SK-N-SH (cell line): ENCODE data around the gene HOXC5. TPM values are rescaled to one million over a fixed set of nuclear protein-coding genes. Genes with fewer than 3 reads are reported as not detected.

Experiments
- CTCF ChIA-PET: fragments of 300-600, 350-600 bp; formaldehyde crosslinking; extraction: SDS; loops from one replicate; lab custom pipeline; 2021; lab: Yijun Ruan, JAX
- POLR2A ChIA-PET: fragments of 350-600 bp; sonication (Branson Sonifier 250); formaldehyde crosslinking; extraction: SDS; loops from one replicate; lab custom pipeline; 2020; ENCODE audit warnings: antibody characterized with exemption, inconsistent platforms; lab: Yijun Ruan, JAX
- DNase-seq: peaks from one replicate; pipeline ENCODE4 v3.0.0; 2012
- H2AFZ ChIP-seq: fragments of 200-600 bp; sonication (generic); 2 replicates; pipeline ENCODE4 v1.8.1; 2016; ENCODE audit warnings: antibody characterized with exemption, mild to moderate bottlenecking, low read depth
- H3F3A ChIP-seq: fragments of 200-600 bp; sonication (generic); replicated peaks from 2 replicates; pipeline ENCODE3; 2016; ENCODE audit warnings: antibody characterized with exemption, mild to moderate bottlenecking; ENCODE audit not compliant: insufficient read depth
- H3K27ac ChIP-seq, 2 experiments: fragments of 200-500 bp in 1 of 2; fragments of 200-600 bp in 1 of 2; sonication (Bioruptor generic) in 1 of 2; sonication (generic), shearing (Covaris generic) in 1 of 2; 2 replicates each; pipeline versions ENCODE4 v1.5.1 to v1.6.1; 2014 to 2016; ENCODE audit warnings: low read depth in 2 of 2, inconsistent platforms in 1 of 2, low read length in 1 of 2, mild to moderate bottlenecking in 1 of 2, mixed read lengths in 1 of 2
- H3K27me3 ChIP-seq: fragments of 200-600 bp; sonication (generic), shearing (Covaris generic); 2 replicates; pipeline ENCODE4 v1.6.1; 2016; ENCODE audit warnings: mixed run types; ENCODE audit not compliant: insufficient read depth
- H3K36me3 ChIP-seq, 2 experiments: fragments of 200-500 bp in 1 of 2; fragments of 200-600 bp in 1 of 2; sonication (Bioruptor generic) in 1 of 2; sonication (generic) in 1 of 2; replicated peaks in 1 of 2; 2 replicates each; pipeline versions ENCODE3 to v1.5.1; 2014 to 2016; ENCODE audit warnings: low read length in 1 of 2, mild to moderate bottlenecking in 1 of 2; ENCODE audit not compliant: insufficient read depth in 2 of 2, control insufficient read depth in 1 of 2
- H3K4me1 ChIP-seq, 2 experiments: fragments of 200-500 bp in 1 of 2; fragments of 200-600 bp in 1 of 2; sonication (Bioruptor generic) in 1 of 2; sonication (generic), shearing (Covaris generic) in 1 of 2; 2 replicates each; pipeline versions ENCODE4 v1.5.1 to v1.6.1; 2014 to 2016; ENCODE audit warnings: low read depth in 1 of 2, low read length in 1 of 2, mixed run types in 1 of 2; ENCODE audit not compliant: insufficient read depth in 2 of 2, control insufficient read depth in 1 of 2
- H3K4me2 ChIP-seq: fragments of 200-600 bp; sonication (generic), shearing (Covaris generic); 2 replicates; pipeline ENCODE4 v1.6.1; 2017; ENCODE audit warnings: mixed run types
- H3K4me3 ChIP-seq, 2 experiments: fragments of 200-500 bp in 1 of 2; fragments of 200-600 bp in 1 of 2; sonication (Bioruptor generic) in 1 of 2; sonication (generic), shearing (Covaris generic) in 1 of 2; 2 replicates each; pipeline versions ENCODE4 v1.5.1 to v1.8.1; 2014 to 2016; ENCODE audit warnings: low read depth in 2 of 2, inconsistent platforms in 1 of 2, low read length in 1 of 2, mild to moderate bottlenecking in 1 of 2, mixed read lengths in 1 of 2, moderate library complexity in 1 of 2
- H3K79me2 ChIP-seq: fragments of 200-600 bp; sonication (generic); 2 replicates; pipeline ENCODE4 v1.8.1; 2017; ENCODE audit warnings: mild to moderate bottlenecking; ENCODE audit not compliant: insufficient read depth
- H3K9ac ChIP-seq: fragments of 200-600 bp; sonication (generic); 2 replicates; pipeline ENCODE4 v1.6.1; 2017; ENCODE audit warnings: mixed run types
- H3K9me2 ChIP-seq: fragments of 200-600 bp; sonication (generic); 2 replicates; pipeline ENCODE4 v1.6.1; 2017; ENCODE audit warnings: mixed run types
- H3K9me3 ChIP-seq: fragments of 200-600 bp; sonication (generic); 2 replicates; pipeline ENCODE4 v1.6.1; 2017; ENCODE audit warnings: mixed run types, mild to moderate bottlenecking, moderate library complexity
- H4K20me1 ChIP-seq: fragments of 200-600 bp; sonication (generic); 2 replicates; pipeline ENCODE4 v1.6.1; 2017; ENCODE audit warnings: mild to moderate bottlenecking, mixed run types; ENCODE audit not compliant: insufficient read depth
- CHD2 ChIP-seq: fragments of 150-350 bp; IDR thresholded peaks from 2 replicates; pipeline ENCODE4 v1.6.1; 2018; ENCODE audit warnings: low read length; ENCODE audit not compliant: partially characterized antibody
- ELF1 ChIP-seq: IDR thresholded peaks from 2 replicates; pipeline ENCODE4 v1.4.0; 2012
- EP300 ChIP-seq, 2 experiments: IDR thresholded peaks; 2 replicates each; pipeline versions ENCODE4 v1.4.0 to v1.6.1; 2012; ENCODE audit warnings: borderline replicate concordance in 1 of 2, low read depth in 1 of 2, low read length in 1 of 2
- FOSL2 ChIP-seq: IDR thresholded peaks from 2 replicates; pipeline ENCODE4 v1.4.0; 2012; ENCODE audit warnings: low read depth, mild to moderate bottlenecking, moderate library complexity, borderline replicate concordance
- GABPA ChIP-seq: IDR thresholded peaks from 2 replicates; pipeline ENCODE4 v1.4.0; 2012; ENCODE audit warnings: low read depth, mild to moderate bottlenecking
- POLR2AphosphoS5 ChIP-seq: IDR thresholded peaks from 2 replicates; pipeline ENCODE4 v1.6.1; 2012; ENCODE audit warnings: low read depth, low read length
- RCOR1 ChIP-seq: fragments of 150-350 bp; IDR thresholded peaks from 2 replicates; pipeline ENCODE4 v1.6.1; 2017; ENCODE audit warnings: antibody characterized with exemption, low read length
- SMC3 ChIP-seq: IDR thresholded peaks from 2 replicates; pipeline ENCODE4 v1.6.1; 2012; ENCODE audit warnings: low read depth, low read length, improper control_type of control experiment
- TCF12 ChIP-seq: IDR thresholded peaks from 2 replicates; pipeline ENCODE4 v1.4.0; 2012
- USF2 ChIP-seq: fragments of 150-350 bp; IDR thresholded peaks from 2 replicates; pipeline ENCODE4 v1.6.1; 2017; ENCODE audit warnings: antibody characterized with exemption, low read length, low read depth, borderline replicate concordance
- YY1 ChIP-seq: IDR thresholded peaks from 2 replicates; pipeline ENCODE4 v1.4.0; 2012; ENCODE audit warnings: low read depth, mild to moderate bottlenecking
- WGBS: methylation state at CpG from one replicate; pipeline ENCODE4 v1.1.6; 2017; ENCODE audit warnings: low lambda C conversion rate; 5-methylcytosine and 5-hydroxymethylcytosine counted together
- polyA plus RNA-seq, 3 experiments: library from polyadenylated mRNA; depleted of rRNA; stranded (reverse); fragments of >200 nt; gene quantifications; 2 replicates each; pipeline ENCODE4 v1.2.3, GENCODE V29; 2012
- TF ChIP-seq, protein P1 (sequence below): IDR thresholded peaks from 2 replicates; pipeline ENCODE4 v1.4.0; 2012; ENCODE audit warnings: low read depth, borderline replicate concordance
- TF ChIP-seq, protein P2 (sequence below): IDR thresholded peaks from 2 replicates; pipeline ENCODE4 v1.4.0; 2012; ENCODE audit warnings: low read depth

Gene HOXC5
- polyA plus RNA-seq, 1 of the 3 experiments (the other 2 are of a cell fraction), result 2.1 TPM

DNA sequence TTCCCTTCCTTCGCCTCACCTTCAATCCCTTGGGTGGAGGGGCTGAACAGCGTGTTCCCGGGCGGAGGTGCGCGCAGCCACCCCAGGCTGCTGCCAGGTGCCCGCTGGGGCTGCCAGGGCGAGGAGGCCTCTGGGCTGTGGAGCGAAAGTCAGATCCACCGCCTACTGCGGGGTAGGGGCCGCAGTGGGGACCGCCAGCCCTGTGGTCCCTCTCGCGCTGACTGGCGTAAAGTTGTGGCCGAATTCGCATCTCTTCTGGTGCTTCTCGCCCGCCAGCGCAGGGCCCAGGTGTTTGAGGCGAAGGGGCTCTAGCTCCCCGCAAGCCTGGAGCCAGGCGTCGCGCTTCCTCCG, 13.9 kb downstream of the HOXC5 start:
- no peak overlapping the region for H3K27ac ChIP-seq

GRCh38 chr12:54047160-54047963, 14.5 kb downstream of the HOXC5 start:
- no peak for DNase-seq
- no peak overlapping the region for H3K27ac ChIP-seq
- ChIA-PET CTCF (no interaction called here), POLR2A (no interaction called here)
- H3K4me1 ChIP-seq, result peaks cover 0 to under 1% of the 10 kb centered on the region in 2 experiments; a peak in 1 of 4 replicates
- no peak overlapping the region for H3K9ac ChIP-seq
- H3K9me3 ChIP-seq, result no peaks in the 10 kb centered on the region
- H3K36me3 ChIP-seq, result no peaks in the 10 kb centered on the region
- no peak overlapping the region for H3K4me2 ChIP-seq
- H2AFZ ChIP-seq, result no peak overlapping the region
- H3K9me2 ChIP-seq, result no peaks in the 10 kb centered on the region
- 92% methylated on average over 61 of the region's 61 CpGs for WGBS
- no peaks in the 10 kb centered on the region for H3F3A ChIP-seq
- H3K79me2 ChIP-seq, result no peaks in the 10 kb centered on the region
- no peaks in the 10 kb centered on the region for H4K20me1 ChIP-seq
- no peak overlapping the region for H3K4me3 ChIP-seq
- no peak for TF ChIP-seq USF2
- no peak for TF ChIP-seq CHD2
- no peaks in the 10 kb centered on the region for H3K27me3 ChIP-seq

More for the DNA sequence above, 13.9 kb downstream of the HOXC5 start:
- no peak for TF ChIP-seq EP300 (IDR thresholded peaks at IDR 0.05; ENCODE audit: borderline replicate concordance in 1 of 2, low read depth in 1 of 2, low read length in 1 of 2)
- no peak for TF ChIP-seq POLR2AphosphoS5
- TF ChIP-seq RCOR1, result no peak
- TF ChIP-seq, protein P1, sequence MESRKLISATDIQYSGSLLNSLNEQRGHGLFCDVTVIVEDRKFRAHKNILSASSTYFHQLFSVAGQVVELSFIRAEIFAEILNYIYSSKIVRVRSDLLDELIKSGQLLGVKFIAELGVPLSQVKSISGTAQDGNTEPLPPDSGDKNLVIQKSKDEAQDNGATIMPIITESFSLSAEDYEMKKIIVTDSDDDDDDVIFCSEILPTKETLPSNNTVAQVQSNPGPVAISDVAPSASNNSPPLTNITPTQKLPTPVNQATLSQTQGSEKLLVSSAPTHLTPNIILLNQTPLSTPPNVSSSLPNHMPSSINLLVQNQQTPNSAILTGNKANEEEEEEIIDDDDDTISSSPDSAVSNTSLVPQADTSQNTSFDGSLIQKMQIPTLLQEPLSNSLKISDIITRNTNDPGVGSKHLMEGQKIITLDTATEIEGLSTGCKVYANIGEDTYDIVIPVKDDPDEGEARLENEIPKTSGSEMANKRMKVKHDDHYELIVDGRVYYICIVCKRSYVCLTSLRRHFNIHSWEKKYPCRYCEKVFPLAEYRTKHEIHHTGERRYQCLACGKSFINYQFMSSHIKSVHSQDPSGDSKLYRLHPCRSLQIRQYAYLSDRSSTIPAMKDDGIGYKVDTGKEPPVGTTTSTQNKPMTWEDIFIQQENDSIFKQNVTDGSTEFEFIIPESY, result no peak
- no peak for TF ChIP-seq FOSL2
- TF ChIP-seq YY1, result no peak
- no peak for TF ChIP-seq GABPA
- no peak for TF ChIP-seq SMC3
- no peak for TF ChIP-seq USF2
- no peak for TF ChIP-seq ELF1
- TF ChIP-seq, protein P2, sequence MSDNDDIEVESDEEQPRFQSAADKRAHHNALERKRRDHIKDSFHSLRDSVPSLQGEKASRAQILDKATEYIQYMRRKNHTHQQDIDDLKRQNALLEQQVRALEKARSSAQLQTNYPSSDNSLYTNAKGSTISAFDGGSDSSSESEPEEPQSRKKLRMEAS, result no peak
- no peak for TF ChIP-seq TCF12
- Histone ChIP-seq H3K9me3 (no peaks in the 10 kb centered on the region), H3K9me2 (no peaks in the 10 kb centered on the region), H2AFZ (no peak overlapping the region), H3K79me2 (no peaks in the 10 kb centered on the region), H3K36me3 (no peaks in the 10 kb centered on the region), H3K27me3 (no peaks in the 10 kb centered on the region), H3K4me3 (no peak overlapping the region), H4K20me1 (no peaks in the 10 kb centered on the region), H3K4me2 (no peak overlapping the region), H3F3A (no peaks in the 10 kb centered on the region), H3K9ac (no peak overlapping the region), H3K4me1 (no peaks in the 10 kb centered on the region; a peak in 1 of 4 replicates)
- ChIA-PET CTCF (no interaction called here), POLR2A (no interaction called here)
- DNase-seq, result no peak
- WGBS, result 97% methylated on average over 10 of the region's 27 CpGs
